Loucy (cell line): ENCODE data around the gene MRNIP.

ENCODE experiments used
- H2AFZ ChIP-seq: fragments of 200-600 bp; sonication (generic); 2 replicates; pipeline ENCODE4 v1.6.0; 2016; ENCODE audit warnings: antibody characterized with exemption, mild to moderate bottlenecking, low read length, moderate library complexity
- H3F3A ChIP-seq: fragments of 200-600 bp; 2 replicates; pipeline ENCODE4 v1.6.0; 2016; ENCODE audit warnings: antibody characterized with exemption, low read depth, mild to moderate bottlenecking
- H3K27me3 ChIP-seq: fragments of 200-600 bp; sonication (generic); 2 replicates; pipeline ENCODE4 v1.6.1; 2014; ENCODE audit warnings: low read length, mild to moderate bottlenecking; ENCODE audit not compliant: insufficient read depth, poor library complexity, severe bottlenecking
- H3K36me3 ChIP-seq: fragments of 200-600 bp; sonication (generic); 2 replicates; pipeline ENCODE4 v1.6.1; 2016; ENCODE audit warnings: low read length; ENCODE audit not compliant: insufficient read depth
- H3K4me1 ChIP-seq: fragments of 200-600 bp; sonication (generic); 2 replicates; pipeline ENCODE4 v1.5.1; 2014; ENCODE audit warnings: low read length, mild to moderate bottlenecking; ENCODE audit not compliant: insufficient read depth, poor library complexity, severe bottlenecking
- H3K4me2 ChIP-seq: fragments of 200-600 bp; sonication (generic); 2 replicates; pipeline ENCODE4 v1.6.0; 2014; ENCODE audit warnings: antibody characterized with exemption, low read length, low read depth, mild to moderate bottlenecking; ENCODE audit not compliant: poor library complexity, severe bottlenecking
- H3K4me3 ChIP-seq: fragments of 200-600 bp; sonication (generic); 2 replicates; pipeline ENCODE4 v1.5.1; 2014; ENCODE audit warnings: low read length, mild to moderate bottlenecking, mixed read lengths; ENCODE audit not compliant: poor library complexity, severe bottlenecking
- H3K79me2 ChIP-seq: fragments of 200-600 bp; sonication (generic); 2 replicates; pipeline ENCODE4 v1.6.1; 2014; ENCODE audit warnings: low read length; ENCODE audit not compliant: insufficient read depth
- H3K9ac ChIP-seq: fragments of 200-600 bp; sonication (generic); 2 replicates; pipeline ENCODE4 v1.6.0; 2014; ENCODE audit warnings: mild to moderate bottlenecking, low read depth, low read length, moderate library complexity; ENCODE audit not compliant: poor library complexity, severe bottlenecking
- H3K9me2 ChIP-seq: fragments of 200-600 bp; sonication (generic); replicated peaks from 2 replicates; pipeline ENCODE4 v1.6.1; 2016; ENCODE audit warnings: low read depth, low read length, mixed read lengths
- H3K9me3 ChIP-seq: fragments of 200-600 bp; sonication (generic); 2 replicates; pipeline ENCODE4 v1.6.1; 2014; ENCODE audit warnings: mild to moderate bottlenecking, antibody characterized with exemption, low read length, low read depth; ENCODE audit not compliant: insufficient read depth
- H4K20me1 ChIP-seq: fragments of 200-600 bp; sonication (generic); 2 replicates; pipeline ENCODE4 v1.6.0; 2014; ENCODE audit warnings: antibody characterized with exemption, low read length, mild to moderate bottlenecking; ENCODE audit not compliant: insufficient read depth, poor library complexity, severe bottlenecking
- CTCF ChIP-seq: fragments of 200-600 bp; sonication (generic); conservative IDR thresholded peaks from 2 replicates; pipeline ENCODE4 v1.5.1; 2014; ENCODE audit warnings: mild to moderate bottlenecking, antibody characterized with exemption, low read length
- EZH2phosphoT487 ChIP-seq: fragments of 200-600 bp; IDR thresholded peaks from 2 replicates; pipeline ENCODE4 v1.6.1; 2018; ENCODE audit warnings: antibody characterized with exemption, mild to moderate bottlenecking, moderate library complexity, borderline replicate concordance

The MRNIP gene

GRCh38 chr5:179806250-179807048, 52.2 kb downstream of the MRNIP start, which contains the start of gene MGAT4B:
Gene MGAT4B, minus strand, starts transcription at chr5:179806866. Its CDS starts 283 bp downstream, at chr5:179806583.
- peak within 1 kb of the TSS; percentile 67; the same call in 1 of the 2 replicates for H2AFZ ChIP-seq
- no peaks in the 10 kb centered on the region for H3F3A ChIP-seq
- TF ChIP-seq CTCF: no peak
- no peak for TF ChIP-seq EZH2phosphoT487

GRCh38 chr5:179805529-179806249, 52.9 kb downstream of the MRNIP start:
- peak overlapping the region; percentile 85 for H3K4me2 ChIP-seq
- H4K20me1 ChIP-seq: peaks cover 14% of the 10 kb centered on the region
- peaks cover 18% of the 10 kb centered on the region for H3K79me2 ChIP-seq
- TF ChIP-seq CTCF (no peak), EZH2phosphoT487 (no peak)
- H3F3A ChIP-seq: no peaks in the 10 kb centered on the region
- peak overlapping the region; percentile 73 for H3K4me3 ChIP-seq
- H3K9me3 ChIP-seq: no peaks in the 10 kb centered on the region
- peaks cover 14% of the 10 kb centered on the region for H3K4me1 ChIP-seq
- H3K36me3 ChIP-seq: no peaks in the 10 kb centered on the region
- H2AFZ ChIP-seq: no peak overlapping the region
- H3K9me2 ChIP-seq: no peaks in the 10 kb centered on the region
- peak overlapping the region; percentile 72 for H3K9ac ChIP-seq
- H3K27me3 ChIP-seq: no peaks in the 10 kb centered on the region

More at GRCh38 chr5:179806250-179807048, 52.2 kb downstream of the MRNIP start, which contains the start of gene MGAT4B:
- peaks cover 18% of the 10 kb centered on the region for H3K79me2 ChIP-seq
- H3K4me3 ChIP-seq: peak within 1 kb of the TSS; percentile 73
- peaks cover 14% of the 10 kb centered on the region for H3K4me1 ChIP-seq
- H3K36me3 ChIP-seq: no peaks in the 10 kb centered on the region
- no peaks in the 10 kb centered on the region for H3K9me2 ChIP-seq
- H3K27me3 ChIP-seq: no peaks in the 10 kb centered on the region
- peak within 1 kb of the TSS; percentile 72 for H3K9ac ChIP-seq
- peaks cover 14% of the 10 kb centered on the region for H4K20me1 ChIP-seq
- peak within 1 kb of the TSS; percentile 85 for H3K4me2 ChIP-seq
- H3K9me3 ChIP-seq: no peaks in the 10 kb centered on the region

- peaks cover 14% of the 10 kb centered on the region for H3K4me1 ChIP-seq
- H3K36me3 ChIP-seq: no peaks in the 10 kb centered on the region
- peak overlapping the region; percentile 85 for H3K4me2 ChIP-seq
- no peaks in the 10 kb centered on the region for H3K9me2 ChIP-seq
- peak overlapping the region; percentile 73 for H3K4me3 ChIP-seq
- H3K9me3 ChIP-seq: no peaks in the 10 kb centered on the region
- H2AFZ ChIP-seq: no peak overlapping the region
- no peaks in the 10 kb centered on the region for H3F3A ChIP-seq
- H3K9ac ChIP-seq: peak overlapping the region; percentile 72
- H3K79me2 ChIP-seq: peaks cover 18% of the 10 kb centered on the region
- no peak for TF ChIP-seq EZH2phosphoT487
- TF ChIP-seq CTCF: no peak
- no peaks in the 10 kb centered on the region for H3K27me3 ChIP-seq
- H4K20me1 ChIP-seq: peaks cover 14% of the 10 kb centered on the region
Observed at GRCh38 chr5:179805070-179805528, 53.5 kb downstream of the MRNIP start.
